ENCODE measurements around the gene ENTPD1.
"Not testable (repeated sequence)": the region's sequence is repeated elsewhere in the genome, so short reads cannot be mapped to it uniquely, and the experiment has no call there.

Gene ENTPD1

DNA sequence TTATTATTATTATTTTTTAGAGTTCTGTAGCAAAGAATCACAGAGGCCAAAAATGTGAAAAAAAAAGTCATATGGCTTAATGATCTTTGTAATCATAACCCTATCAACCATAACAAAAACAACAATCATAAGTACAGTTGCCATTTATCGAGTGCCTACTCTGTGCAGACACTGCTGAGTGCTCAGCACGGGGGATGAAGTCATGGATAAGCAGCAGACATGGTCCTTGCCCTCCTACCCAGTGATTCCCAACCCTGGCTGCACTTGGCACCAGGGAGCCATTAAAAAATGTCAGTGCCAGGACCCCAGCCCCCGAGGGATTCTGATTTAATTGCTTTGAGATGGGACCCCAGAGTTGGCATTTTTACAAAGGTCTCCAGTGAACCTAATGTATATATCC lies 38.2 kb downstream of the ENTPD1 start:
- no peak for DNase-seq (ENCODE audit: low read depth in 2 of 2)

DNA sequence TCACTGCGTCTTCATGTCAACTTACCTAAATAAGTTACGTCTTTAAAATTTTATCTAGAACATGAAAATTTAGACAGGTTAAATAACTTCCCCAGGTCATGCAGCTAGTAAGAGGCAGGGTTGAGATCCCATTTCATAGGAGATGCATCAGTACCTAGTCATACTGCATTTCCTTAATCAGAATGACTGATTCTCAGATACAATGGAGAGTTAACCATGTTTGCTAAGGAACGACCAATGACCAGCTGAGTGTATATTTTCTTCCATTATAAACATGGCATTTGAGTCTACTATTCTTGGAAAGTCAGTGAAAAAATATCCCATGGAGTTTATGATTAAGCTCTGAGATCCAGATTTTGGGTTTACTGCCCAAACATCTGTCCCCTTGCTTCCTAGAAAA lies 39.6 kb downstream of the ENTPD1 start:
- no peak for DNase-seq (ENCODE audit: low read depth in 2 of 2)

DNA sequence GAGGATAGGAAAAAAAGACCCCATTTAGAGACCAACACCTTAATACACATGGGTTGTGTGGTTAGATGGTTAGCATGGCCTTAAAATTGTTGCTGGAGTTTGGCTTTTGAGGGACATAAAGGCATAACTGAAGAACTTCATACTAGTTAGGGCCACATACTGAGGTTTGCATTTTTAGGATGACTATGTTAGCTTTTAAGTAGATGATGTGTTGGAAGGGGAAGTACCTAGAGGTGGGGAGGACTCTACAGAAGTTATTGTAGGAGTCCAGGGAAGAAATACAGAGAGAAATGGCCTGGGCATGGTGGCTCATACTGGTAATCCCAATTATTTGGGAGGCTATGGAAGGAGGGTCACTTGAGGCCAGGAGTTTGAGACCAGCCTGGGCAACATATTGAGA lies 40.5 kb downstream of the ENTPD1 start:
- DNase-seq (ENCODE audit: low read depth in 2 of 2): no peak

GRCh38 chr10:95798096-95798855 lies 42.3 kb downstream of the ENTPD1 start:
- DNase-seq (ENCODE audit: low read depth in 2 of 2): no peak

DNA sequence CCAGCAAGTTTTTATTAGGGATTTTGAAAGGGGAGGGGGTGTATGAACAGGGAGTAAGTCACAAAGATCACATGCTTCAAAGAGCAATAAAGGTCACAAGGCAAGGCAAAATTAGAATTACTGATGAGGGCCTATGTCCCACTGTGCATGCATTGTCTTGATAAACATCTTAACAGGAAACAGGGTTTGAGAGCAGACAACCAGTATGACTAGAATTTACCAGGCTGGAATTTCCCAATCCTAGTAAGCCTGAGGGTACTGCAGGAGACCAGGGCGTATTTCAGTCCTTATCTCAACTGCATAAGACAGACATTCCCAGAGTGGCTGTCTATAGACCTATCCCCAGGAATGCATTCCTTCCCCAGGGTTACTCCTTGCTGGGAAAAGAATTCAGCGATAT lies 44.3 kb downstream of the ENTPD1 start:
- DNase-seq (ENCODE audit: low read depth in 2 of 2): not testable (repeated sequence)

- DNase-seq (ENCODE audit: low read depth in 2 of 2): not testable (repeated sequence)
Measured at GRCh38 chr10:95806687-95807380, 50.9 kb downstream of the ENTPD1 start.

DNA sequence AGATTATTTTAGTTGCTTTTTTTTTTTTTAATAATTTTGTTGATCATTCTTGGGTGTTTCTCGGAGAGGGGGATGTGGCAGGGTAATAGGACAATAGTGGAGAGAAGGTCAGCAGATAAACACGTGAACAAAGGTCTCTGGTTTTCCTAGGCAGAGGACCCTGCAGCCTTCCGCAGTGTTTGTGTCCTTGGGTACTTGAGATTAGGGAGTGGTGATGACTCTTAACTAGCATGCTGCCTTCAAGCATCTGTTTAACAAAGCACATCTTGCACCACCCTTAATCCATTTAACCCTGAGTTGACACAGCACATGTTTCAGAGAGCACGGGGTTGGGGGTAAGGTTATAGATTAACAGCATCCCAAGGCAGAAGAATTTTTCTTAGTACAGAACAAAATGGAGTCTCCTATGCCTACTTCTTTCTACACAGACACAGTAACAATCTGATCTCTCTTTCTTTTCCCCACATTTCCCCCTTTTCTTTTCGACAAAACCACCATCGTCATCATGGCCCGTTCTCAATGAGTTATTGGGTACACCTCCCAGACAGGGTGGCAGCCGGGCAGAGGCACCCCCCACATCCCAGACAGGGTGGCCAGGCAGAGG lies 52.8 kb downstream of the ENTPD1 start:
- DNase-seq (ENCODE audit: low read depth in 2 of 2): not testable (repeated sequence)

DNA sequence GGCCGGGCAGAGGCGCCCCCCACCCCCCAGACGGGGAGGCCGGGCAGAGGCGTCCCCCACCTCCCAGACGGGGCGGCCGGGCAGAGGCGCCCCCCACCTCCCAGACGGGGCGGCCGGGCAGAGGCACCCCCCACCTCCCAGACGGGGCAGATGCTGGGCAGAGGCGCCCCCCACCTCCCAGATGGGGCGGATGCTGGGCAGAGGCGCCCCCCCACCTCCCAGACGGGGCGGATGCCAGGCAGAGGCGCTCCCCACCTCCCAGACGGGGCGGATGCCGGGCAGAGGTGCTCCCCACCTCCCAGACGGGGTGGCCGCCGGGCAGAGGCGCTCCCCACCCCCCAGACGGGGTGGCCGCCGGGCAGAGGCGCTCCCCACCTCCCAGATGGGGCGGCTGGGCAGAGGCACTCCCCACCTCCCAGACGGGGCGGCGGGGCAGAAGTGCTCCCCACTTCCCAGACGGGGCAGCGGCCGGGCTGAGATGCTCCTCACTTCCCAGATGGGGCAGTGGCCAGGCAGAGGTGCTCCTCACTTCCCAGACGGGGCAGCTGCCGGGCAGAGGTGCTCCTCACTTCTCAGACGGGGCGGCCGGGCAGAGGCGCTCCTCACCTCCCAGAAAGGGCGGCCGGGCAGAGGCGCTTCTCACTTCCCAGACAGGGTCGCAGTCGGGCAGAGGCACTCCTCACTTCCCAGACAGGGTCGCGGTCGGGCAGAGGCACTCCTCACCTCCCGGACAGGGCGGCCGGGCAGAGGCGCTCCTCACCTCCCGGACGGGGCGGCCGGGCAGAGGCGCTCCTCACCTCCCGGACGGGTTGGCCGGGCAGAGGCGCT lies 53.6 kb downstream of the ENTPD1 start:
- DNase-seq (ENCODE audit: low read depth in 2 of 2): no peak

DNA sequence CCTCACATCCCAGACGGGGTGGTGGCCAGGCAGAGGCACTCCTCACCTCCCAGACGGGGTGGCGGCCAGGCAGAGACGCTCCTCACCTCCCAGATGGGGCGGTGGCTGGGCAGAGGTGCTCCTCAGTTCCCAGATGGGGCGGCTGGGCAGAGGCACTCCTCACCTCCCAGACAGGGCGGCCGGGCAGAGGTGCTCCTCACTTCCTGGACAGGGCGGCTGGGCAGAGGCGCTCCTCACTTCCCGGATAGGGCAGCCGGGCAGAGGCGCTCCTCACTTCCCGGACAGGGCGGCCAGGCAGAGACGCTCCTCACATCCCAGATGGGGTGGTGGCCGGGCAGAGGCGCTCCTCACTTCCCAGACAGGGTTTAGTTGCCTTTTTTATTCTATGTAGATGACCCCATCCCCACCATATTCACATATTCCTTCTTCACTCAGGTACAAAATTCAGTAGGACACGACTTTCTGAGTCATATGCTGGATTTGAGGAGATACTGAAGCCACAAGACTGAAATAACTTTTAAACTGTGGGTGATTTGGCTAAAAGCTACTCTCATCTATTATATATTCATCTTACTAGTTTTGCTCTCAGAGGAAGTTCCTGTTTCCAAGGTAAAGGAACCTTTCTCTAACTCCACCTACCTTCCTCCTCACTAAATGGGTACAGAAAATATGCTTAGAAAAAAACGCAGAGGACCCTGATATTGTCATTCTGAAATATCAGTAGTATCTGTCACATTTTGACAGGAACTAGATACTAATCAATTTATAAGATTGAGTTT lies 54.4 kb downstream of the ENTPD1 start:
- DNase-seq (ENCODE audit: low read depth in 2 of 2): no peak

DNA sequence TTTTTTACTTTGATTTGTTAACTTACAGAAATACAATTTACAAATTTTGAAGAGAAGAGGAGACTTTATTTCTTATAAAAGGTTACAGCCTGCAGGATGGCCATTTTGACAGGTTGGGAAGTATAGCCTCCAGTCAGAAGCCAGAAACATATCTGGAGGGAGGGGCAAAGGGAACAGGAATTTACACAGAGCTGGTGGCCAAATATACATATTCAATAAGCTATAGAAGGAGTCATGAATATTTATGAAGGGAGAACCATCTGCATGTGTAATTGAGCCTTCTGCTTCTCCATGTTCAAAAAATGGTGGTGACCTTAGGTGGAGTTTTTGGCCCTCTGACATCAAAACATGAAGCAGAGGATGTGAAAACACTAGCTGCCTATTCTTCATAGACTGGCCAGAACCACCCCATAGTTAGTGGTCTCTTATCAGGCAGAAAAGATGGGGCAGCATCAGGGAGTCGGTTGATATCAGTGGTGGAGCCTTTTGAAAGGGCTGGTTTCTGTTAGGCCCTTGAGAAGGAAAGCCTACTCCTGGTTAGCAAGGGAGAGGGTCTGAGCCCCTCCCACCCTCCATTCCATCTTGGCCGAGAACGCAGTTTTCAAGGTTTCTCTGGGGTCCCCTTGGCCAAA lies 57.2 kb downstream of the ENTPD1 start:
- DNase-seq (ENCODE audit: low read depth in 2 of 2): no peak

DNA sequence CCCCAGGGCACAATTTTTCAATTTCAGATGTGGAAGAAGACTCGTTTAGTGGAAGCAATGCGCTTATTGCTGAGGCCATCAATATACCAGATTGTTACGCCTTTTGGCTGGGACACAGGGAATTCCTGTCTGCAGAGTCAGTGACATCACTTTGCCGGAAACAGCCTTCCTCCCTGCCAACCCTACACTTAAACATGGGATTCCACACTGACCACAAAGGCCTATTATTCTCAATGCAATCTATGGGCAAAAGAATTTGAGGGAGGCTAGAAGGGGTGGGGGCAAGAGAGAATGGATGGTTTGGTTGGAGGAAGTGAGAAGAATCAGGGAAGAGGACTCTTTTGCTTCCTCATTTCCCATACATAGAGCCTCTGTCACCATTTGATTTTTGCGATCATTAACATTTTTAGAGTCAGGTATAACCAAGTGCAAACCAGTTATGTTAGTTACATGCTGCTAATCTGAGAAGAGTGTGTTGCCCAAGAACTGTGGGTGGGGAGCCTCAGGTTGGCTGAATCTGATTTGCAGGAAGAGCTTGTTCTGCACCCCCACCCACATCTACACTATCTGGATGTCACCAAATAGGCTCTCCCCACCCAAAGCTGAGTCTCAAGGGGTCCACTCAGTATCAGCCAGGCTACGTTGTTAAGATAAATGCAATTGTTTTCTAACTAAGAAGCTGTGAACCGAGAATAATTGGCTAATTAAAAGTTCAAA lies 58.2 kb downstream of the ENTPD1 start:
- no peak for DNase-seq (ENCODE audit: low read depth in 2 of 2)

DNA sequence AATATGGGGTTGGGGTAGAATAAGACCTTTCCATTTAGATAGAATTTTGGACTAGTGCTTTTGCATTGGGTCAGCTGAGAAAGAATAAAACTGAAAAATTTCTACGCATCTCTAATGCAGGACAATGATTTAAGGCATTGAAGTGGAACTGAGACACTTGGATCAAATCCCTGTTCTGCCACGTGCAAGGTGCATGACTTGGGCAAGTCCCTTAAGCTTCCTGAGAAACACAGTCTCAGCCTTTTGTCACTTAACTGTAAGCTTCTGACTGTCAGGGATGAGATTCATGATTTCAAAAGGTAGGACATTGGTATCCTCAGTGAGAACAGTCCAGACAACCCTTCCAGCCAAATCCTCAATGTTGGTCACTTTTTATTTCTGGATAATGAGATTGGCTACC lies 59.2 kb downstream of the ENTPD1 start:
- no peak for DNase-seq (ENCODE audit: low read depth in 2 of 2)

DNA sequence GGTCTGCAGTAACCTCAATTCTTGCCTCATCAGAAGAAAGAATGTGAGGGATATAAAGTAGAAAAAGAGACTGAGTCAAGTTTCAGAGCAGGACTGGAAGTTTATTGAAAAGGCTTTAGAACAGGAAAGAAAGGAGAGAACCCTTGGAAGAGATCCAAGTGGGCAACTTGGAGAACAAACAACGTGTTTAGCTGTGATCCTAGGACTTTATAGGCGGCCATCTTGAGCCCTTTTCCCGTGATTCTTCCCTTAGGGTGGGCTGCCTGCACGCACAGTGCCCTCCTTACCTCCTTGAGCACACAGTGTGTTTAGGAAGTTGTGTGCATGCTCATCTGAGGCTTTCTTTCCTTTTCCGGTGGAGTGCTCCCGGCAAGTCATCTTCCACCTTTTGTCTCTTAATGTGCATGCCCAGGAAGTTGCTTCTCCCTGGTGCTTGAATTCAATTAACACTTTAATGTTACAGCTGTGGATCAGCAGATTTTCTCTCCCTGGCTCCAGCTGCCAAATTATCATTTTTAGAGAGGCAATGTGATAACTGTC lies 59.8 kb downstream of the ENTPD1 start:
- DNase-seq (ENCODE audit: low read depth in 2 of 2): no peak

DNA sequence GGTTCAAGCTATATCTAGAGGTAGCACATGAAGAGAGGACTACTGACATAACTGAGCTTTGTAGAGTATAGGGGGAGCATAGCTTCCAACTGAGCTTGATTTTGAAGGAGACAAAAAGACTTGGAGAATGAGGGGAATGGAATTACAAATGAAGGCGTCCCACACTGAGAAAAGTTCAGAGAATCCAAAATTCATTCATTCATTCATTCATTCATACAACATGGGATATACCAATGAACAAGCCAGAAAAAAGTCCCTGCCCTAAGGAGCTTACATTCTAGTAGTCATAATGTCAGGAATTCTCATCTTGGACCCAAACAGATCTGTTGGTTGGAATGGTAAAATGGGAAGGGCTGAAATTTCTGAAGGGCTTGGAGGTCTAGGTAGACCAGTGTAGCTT lies 62.0 kb downstream of the ENTPD1 start:
- DNase-seq (ENCODE audit: low read depth in 2 of 2): no peak

- no peak for DNase-seq (ENCODE audit: low read depth in 2 of 2)
Measured at GRCh38 chr10:95818668-95819067, 62.7 kb downstream of the ENTPD1 start.

DNA sequence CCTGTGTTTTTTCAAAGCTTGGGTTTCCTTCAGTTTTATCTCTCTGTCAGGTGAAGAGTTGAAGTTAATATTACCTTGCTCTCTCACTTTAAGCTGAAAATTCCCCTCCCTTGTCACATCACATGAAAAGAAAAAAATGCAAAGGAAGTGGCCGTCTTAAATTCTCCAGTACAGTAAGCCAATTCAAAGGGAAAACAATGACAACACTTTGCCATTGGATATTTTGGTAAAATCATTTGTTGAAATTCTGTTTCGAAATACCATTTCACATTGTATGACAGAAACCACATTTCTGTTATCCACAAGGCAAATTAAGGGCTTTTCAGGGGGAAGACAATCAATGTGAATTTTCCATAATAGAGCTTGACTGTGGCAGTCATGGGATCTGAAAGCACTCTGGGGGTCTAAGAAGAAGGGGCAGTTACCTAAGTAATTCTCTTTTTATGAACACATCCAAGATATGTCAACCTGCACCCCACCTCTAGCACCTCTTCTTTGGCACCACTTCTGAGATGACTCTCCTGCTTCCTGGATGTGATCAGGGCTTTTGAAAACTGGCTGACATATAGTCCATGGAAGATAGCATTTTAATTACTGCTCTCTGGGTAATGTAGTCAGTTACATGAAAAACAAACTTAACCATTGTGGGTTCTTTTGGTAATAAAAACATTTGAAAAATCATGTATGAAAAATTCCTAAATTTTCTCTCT lies 63.8 kb downstream of the ENTPD1 start:
- DNase-seq (ENCODE audit: low read depth in 2 of 2): no peak

- no peak for DNase-seq (ENCODE audit: low read depth in 2 of 2)
Measured at GRCh38 chr10:95820363-95820762, 64.4 kb downstream of the ENTPD1 start.

- no peak for DNase-seq (ENCODE audit: low read depth in 2 of 2)
Measured at GRCh38 chr10:95821720-95822119, 65.8 kb downstream of the ENTPD1 start.

GRCh38 chr10:95830044-95830443 lies 74.1 kb downstream of the ENTPD1 start:
- DNase-seq (ENCODE audit: low read depth in 2 of 2): no peak

Data from stimulated activated CD4-positive, alpha-beta T cell treated with anti-CD3 and anti-CD28 coated beads, Interleukin-15, amount 100 ng/mL, for 48 hours (primary cell).